Smooth muscle cell (in vitro differentiated cells): ENCODE data around the gene CLTCL1. TPM values are rescaled to one million over a fixed set of nuclear protein-coding genes. Genes with fewer than 3 reads are reported as not detected.

Experiments used
- DNase-seq: peaks from one replicate; lab custom pipeline; 2025; ENCODE audit not compliant: unreplicated experiment; lab: John Stamatoyannopoulos, UW
- H2AFZ ChIP-seq: fragments of 200-600 bp; sonication (generic); 2 replicates; pipeline ENCODE4 v1.6.0; 2016; ENCODE audit warnings: antibody characterized with exemption, low read depth, mild to moderate bottlenecking
- H3F3A ChIP-seq: fragments of 200-600 bp; sonication (generic); 2 replicates; pipeline ENCODE4 v1.6.0; 2017; ENCODE audit warnings: antibody characterized with exemption, low read depth
- H3K27ac ChIP-seq: fragments of 200-600 bp; sonication (generic); 2 replicates; pipeline ENCODE4 v1.5.1; 2016; ENCODE audit warnings: low read depth, mild to moderate bottlenecking
- H3K27me3 ChIP-seq: fragments of 200-600 bp; sonication (generic); 2 replicates; pipeline ENCODE4 v1.6.1; 2016; ENCODE audit warnings: low read depth, mild to moderate bottlenecking
- H3K36me3 ChIP-seq: fragments of 200-600 bp; sonication (generic); 2 replicates; pipeline ENCODE4 v1.5.1; 2016; ENCODE audit warnings: low read depth
- H3K4me1 ChIP-seq: fragments of 200-600 bp; sonication (generic); 2 replicates; pipeline ENCODE4 v1.5.1; 2016; ENCODE audit warnings: low read depth
- H3K4me2 ChIP-seq: fragments of 200-600 bp; sonication (generic); 2 replicates; pipeline ENCODE4 v1.6.0; 2016; ENCODE audit warnings: mild to moderate bottlenecking
- H3K4me3 ChIP-seq: fragments of 200-600 bp; sonication (generic); 2 replicates; pipeline ENCODE4 v1.5.1; 2016; ENCODE audit warnings: mild to moderate bottlenecking
- H3K79me2 ChIP-seq: fragments of 200-600 bp; sonication (generic); 2 replicates; pipeline ENCODE4 v1.6.0; 2016; ENCODE audit warnings: low read depth, mild to moderate bottlenecking
- H3K9ac ChIP-seq: fragments of 200-600 bp; sonication (generic); 2 replicates; pipeline ENCODE4 v1.6.0; 2016; ENCODE audit warnings: low read depth
- H3K9me3 ChIP-seq: fragments of 200-600 bp; sonication (generic); replicated peaks from 2 replicates; pipeline ENCODE4 v1.5.1; 2016; ENCODE audit warnings: low read depth
- H4K20me1 ChIP-seq: fragments of 200-600 bp; sonication (generic); 2 replicates; pipeline ENCODE4 v1.6.0; 2016; ENCODE audit warnings: low read depth
- CTCF ChIP-seq: fragments of 200-600 bp; sonication (generic); IDR thresholded peaks from 2 replicates; pipeline ENCODE4 v1.5.1; 2017; ENCODE audit warnings: borderline replicate concordance, mild to moderate bottlenecking, antibody characterized with exemption; ENCODE audit not compliant: insufficient read depth, poor library complexity, severe bottlenecking
- WGBS: methylation state at CpG from one replicate; pipeline ENCODE4 v1.1.7; 2016; ENCODE audit warnings: low lambda C conversion rate; 5-methylcytosine and 5-hydroxymethylcytosine counted together
- polyA plus RNA-seq: library from polyadenylated mRNA; unstranded; fragments of >200 nt; fragmentation: Nextera tagmentation; extraction: Ambion mirVana; gene quantifications from 2 replicates; pipeline ENCODE4 v1.2.1, GENCODE V29; 2016
- total RNA-seq: library from RNA; depleted of rRNA; stranded (reverse); fragments of >200 nt; gene quantifications from 2 replicates; pipeline ENCODE4 v1.2.3, GENCODE V29; 2014

CLTCL1 gene
- total and polyA plus RNA-seq, 2 experiments from 2014 or later, result 4.7 to 9.0 TPM

- H4K20me1 ChIP-seq, result no peaks in the 10 kb centered on the region
- H3K4me3 ChIP-seq, result no peak overlapping the region
- no peaks in the 10 kb centered on the region for H3F3A ChIP-seq
- H3K36me3 ChIP-seq, result peaks cover 4% of the 10 kb centered on the region
- no peak for TF ChIP-seq CTCF
- no peak overlapping the region for H2AFZ ChIP-seq
- H3K9me3 ChIP-seq, result no peaks in the 10 kb centered on the region
- no peaks in the 10 kb centered on the region for H3K79me2 ChIP-seq
- no peaks in the 10 kb centered on the region for H3K4me1 ChIP-seq
- H3K9ac ChIP-seq, result no peak overlapping the region
- H3K27ac ChIP-seq, result no peak overlapping the region
- 91% methylated on average over 7 of the region's 7 CpGs for WGBS
- H3K27me3 ChIP-seq, result no peaks in the 10 kb centered on the region
- DNase-seq, result no peak
- no peak overlapping the region for H3K4me2 ChIP-seq
These were observed 52.6 kb downstream of the CLTCL1 start for GRCh38 chr22:19238900-19239299.

GRCh38 chr22:19235874-19236273 is 55.6 kb downstream of the CLTCL1 start:
- H3K4me1 ChIP-seq, result no peaks in the 10 kb centered on the region
- no peak overlapping the region for H2AFZ ChIP-seq
- H4K20me1 ChIP-seq, result no peaks in the 10 kb centered on the region
- no peaks in the 10 kb centered on the region for H3K79me2 ChIP-seq
- TF ChIP-seq CTCF, result no peak
- no peak overlapping the region for H3K27ac ChIP-seq
- no peak overlapping the region for H3K4me2 ChIP-seq
- no peaks in the 10 kb centered on the region for H3K27me3 ChIP-seq
- H3K9me3 ChIP-seq, result no peaks in the 10 kb centered on the region
- H3F3A ChIP-seq, result no peaks in the 10 kb centered on the region
- H3K4me3 ChIP-seq, result no peak overlapping the region
- no peak overlapping the region for H3K9ac ChIP-seq
- peaks cover 4% of the 10 kb centered on the region for H3K36me3 ChIP-seq
- DNase-seq, result no peak
- whole genome bisulfite sequencing, result 86% methylated on average over 4 of the region's 4 CpGs

- Histone ChIP-seq H3K4me1 (no peaks in the 10 kb centered on the region), H3K27ac (no peak overlapping the region), H3K79me2 (no peaks in the 10 kb centered on the region), H3F3A (no peaks in the 10 kb centered on the region), H2AFZ (no peak overlapping the region), H3K36me3 (peaks cover 4% of the 10 kb centered on the region), H3K4me3 (no peak overlapping the region), H3K9ac (no peak overlapping the region), H4K20me1 (no peaks in the 10 kb centered on the region), H3K27me3 (no peaks in the 10 kb centered on the region), H3K4me2 (no peak overlapping the region), H3K9me3 (no peaks in the 10 kb centered on the region)
- 97% methylated on average over 14 of the region's 14 CpGs for WGBS
- no peak for DNase-seq
- TF ChIP-seq CTCF, result no peak
These were observed 57.2 kb downstream of the CLTCL1 start for GRCh38 chr22:19234126-19234896.

- WGBS, result 98% methylated on average over 11 of the region's 11 CpGs
- Histone ChIP-seq H3K4me3 (no peak overlapping the region), H3K79me2 (no peaks in the 10 kb centered on the region), H2AFZ (no peak overlapping the region), H3K4me1 (no peaks in the 10 kb centered on the region), H3K9ac (no peak overlapping the region), H3F3A (no peaks in the 10 kb centered on the region), H3K4me2 (no peak overlapping the region), H3K27me3 (no peaks in the 10 kb centered on the region), H3K36me3 (peaks cover 4% of the 10 kb centered on the region), H3K27ac (no peak overlapping the region), H4K20me1 (no peaks in the 10 kb centered on the region), H3K9me3 (no peaks in the 10 kb centered on the region)
- TF ChIP-seq CTCF, result no peak
- no peak for DNase-seq
These were observed 58.3 kb downstream of the CLTCL1 start for GRCh38 chr22:19233189-19233661.
